ENCODE results near the gene C22orf23. TPM values are rescaled to one million over a fixed set of nuclear protein-coding genes. Genes with fewer than 3 reads are reported as not detected.
"Not testable (repeated sequence)": the region's sequence is repeated elsewhere in the genome, so short reads cannot be mapped to it uniquely, and the experiment has no call there.

Gene C22orf23
- total and polyA plus RNA-seq, 2 of the 13 experiments (the other 11 are each of a cell fraction or from before 2014, with no cell fraction given): 0.21 to 0.24 TPM

DNA sequence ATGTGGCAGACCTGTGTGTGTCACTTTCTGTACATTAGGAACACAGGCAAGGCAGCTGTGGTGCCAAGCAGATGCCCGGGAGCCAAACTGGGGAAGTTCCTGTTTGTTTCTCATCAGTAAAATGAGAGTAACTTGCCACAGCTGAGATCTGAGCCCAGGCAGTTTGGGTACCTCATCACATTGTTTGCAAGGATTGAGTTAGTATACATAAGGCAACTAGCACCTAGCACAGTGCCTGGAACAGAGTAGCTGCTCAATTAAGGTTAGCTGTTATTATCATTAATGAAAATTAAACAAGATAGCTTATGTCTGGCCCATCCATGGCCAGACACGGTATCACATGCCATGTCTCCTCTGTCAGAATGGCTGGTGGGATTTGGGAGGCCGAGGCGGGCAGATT lies 23.1 kb upstream of the C22orf23 start (continued):
- TF ChIP-seq HNF4G (IDR thresholded peaks at IDR 0.05; ENCODE audit: borderline replicate concordance, low read depth, low read length) (no peak), HNF4G (CRISPR knock-in tag; IDR thresholded peaks at IDR 0.05; ENCODE audit: borderline replicate concordance, low read depth) (no peak), AKAP8 (CRISPR knock-in tag; IDR thresholded peaks at IDR 0.05) (no peak), SETDB1 (CRISPR knock-in tag; IDR thresholded peaks at IDR 0.05; ENCODE audit: borderline replicate concordance) (no peak), ZNF136 (CRISPR knock-in tag; IDR thresholded peaks at IDR 0.05; ENCODE audit: low read depth) (no peak), HNF4A (CRISPR knock-in tag; IDR thresholded peaks at IDR 0.05) (no peak), MTA3 (CRISPR knock-in tag; IDR thresholded peaks at IDR 0.05) (no peak), SNAI1 (CRISPR knock-in tag; IDR thresholded peaks at IDR 0.05; ENCODE audit: borderline replicate concordance) (no peak), REL (CRISPR knock-in tag; conservative IDR thresholded peaks at IDR 0.05) (no peak)
- TF ChIP-seq, protein P1, sequence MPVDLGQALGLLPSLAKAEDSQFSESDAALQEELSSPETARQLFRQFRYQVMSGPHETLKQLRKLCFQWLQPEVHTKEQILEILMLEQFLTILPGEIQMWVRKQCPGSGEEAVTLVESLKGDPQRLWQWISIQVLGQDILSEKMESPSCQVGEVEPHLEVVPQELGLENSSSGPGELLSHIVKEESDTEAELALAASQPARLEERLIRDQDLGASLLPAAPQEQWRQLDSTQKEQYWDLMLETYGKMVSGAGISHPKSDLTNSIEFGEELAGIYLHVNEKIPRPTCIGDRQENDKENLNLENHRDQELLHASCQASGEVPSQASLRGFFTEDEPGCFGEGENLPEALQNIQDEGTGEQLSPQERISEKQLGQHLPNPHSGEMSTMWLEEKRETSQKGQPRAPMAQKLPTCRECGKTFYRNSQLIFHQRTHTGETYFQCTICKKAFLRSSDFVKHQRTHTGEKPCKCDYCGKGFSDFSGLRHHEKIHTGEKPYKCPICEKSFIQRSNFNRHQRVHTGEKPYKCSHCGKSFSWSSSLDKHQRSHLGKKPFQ (CRISPR knock-in tag; IDR thresholded peaks at IDR 0.05; ENCODE audit: insufficient replicate concordance): no peak
- TF ChIP-seq, protein P2, sequence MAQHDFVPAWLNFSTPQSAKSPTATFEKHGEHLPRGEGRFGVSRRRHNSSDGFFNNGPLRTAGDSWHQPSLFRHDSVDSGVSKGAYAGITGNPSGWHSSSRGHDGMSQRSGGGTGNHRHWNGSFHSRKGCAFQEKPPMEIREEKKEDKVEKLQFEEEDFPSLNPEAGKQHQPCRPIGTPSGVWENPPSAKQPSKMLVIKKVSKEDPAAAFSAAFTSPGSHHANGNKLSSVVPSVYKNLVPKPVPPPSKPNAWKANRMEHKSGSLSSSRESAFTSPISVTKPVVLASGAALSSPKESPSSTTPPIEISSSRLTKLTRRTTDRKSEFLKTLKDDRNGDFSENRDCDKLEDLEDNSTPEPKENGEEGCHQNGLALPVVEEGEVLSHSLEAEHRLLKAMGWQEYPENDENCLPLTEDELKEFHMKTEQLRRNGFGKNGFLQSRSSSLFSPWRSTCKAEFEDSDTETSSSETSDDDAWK (CRISPR knock-in tag; IDR thresholded peaks at IDR 0.05): no peak
- TF ChIP-seq, protein P3, sequence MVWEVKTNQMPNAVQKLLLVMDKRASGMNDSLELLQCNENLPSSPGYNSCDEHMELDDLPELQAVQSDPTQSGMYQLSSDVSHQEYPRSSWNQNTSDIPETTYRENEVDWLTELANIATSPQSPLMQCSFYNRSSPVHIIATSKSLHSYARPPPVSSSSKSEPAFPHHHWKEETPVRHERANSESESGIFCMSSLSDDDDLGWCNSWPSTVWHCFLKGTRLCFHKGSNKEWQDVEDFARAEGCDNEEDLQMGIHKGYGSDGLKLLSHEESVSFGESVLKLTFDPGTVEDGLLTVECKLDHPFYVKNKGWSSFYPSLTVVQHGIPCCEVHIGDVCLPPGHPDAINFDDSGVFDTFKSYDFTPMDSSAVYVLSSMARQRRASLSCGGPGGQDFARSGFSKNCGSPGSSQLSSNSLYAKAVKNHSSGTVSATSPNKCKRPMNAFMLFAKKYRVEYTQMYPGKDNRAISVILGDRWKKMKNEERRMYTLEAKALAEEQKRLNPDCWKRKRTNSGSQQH (CRISPR knock-in tag; IDR thresholded peaks at IDR 0.05; ENCODE audit: low read depth): no peak

DNA sequence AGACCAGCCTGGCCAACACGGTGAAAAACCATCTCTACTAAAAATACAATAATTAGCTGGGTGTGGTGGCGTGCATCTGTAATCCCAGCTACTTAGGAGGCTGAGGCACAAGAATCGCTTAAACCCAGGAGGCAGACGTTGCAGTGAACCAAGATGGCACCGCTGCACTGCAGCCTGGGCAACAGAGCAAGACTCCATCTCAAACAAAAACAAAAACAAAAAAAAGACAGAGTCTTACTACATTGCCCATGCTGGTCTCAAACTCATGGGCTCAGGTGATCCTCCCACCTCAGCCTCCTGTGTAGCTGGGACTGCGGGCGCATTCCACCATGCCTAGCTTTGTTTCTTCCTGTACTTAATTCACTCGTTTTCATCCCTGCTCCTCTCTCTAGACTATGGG lies 22.6 kb upstream of the C22orf23 start:
- H2AFZ ChIP-seq (ENCODE audit: low read length); H3K36me3 ChIP-seq (replicated peaks in 1 of 2; ENCODE audit: control insufficient read depth in 1 of 2, insufficient read depth in 2 of 2, low read length in 2 of 2); H4K20me1 ChIP-seq (ENCODE audit: insufficient read depth, low read length); H3K79me2 ChIP-seq (ENCODE audit: insufficient read depth, low read length); in situ Hi-C loops (cut with HindIII; ENCODE audit: extremely low pct_ligation_motif_present, low pct_unique_long_range_greater_than_20kb); FAIRE-seq; H3K9me3 ChIP-seq (ENCODE audit: low read length); H3K27ac ChIP-seq (ENCODE audit: extremely low read length, insufficient read depth, low read length); CTCF ChIA-PET (ENCODE audit: low intra/inter-chr PET ratio, low total read pairs); H3K4me2 ChIP-seq (ENCODE audit: low read depth, low read length); H3K9ac ChIP-seq (ENCODE audit: insufficient read depth, low read depth, low read length); DNase-seq (ENCODE audit: low spot score); POLR2A ChIA-PET; H3K4me3 ChIP-seq (replicated peaks in 1 of 3; ENCODE audit: insufficient read depth in 1 of 3, low read depth in 2 of 3, low read length in 3 of 3); ATAC-seq; BruUV-seq (replicated peaks); H3K27me3 ChIP-seq (ENCODE audit: control insufficient read depth in 1 of 2, insufficient read depth in 2 of 2, low read length in 2 of 2); intact Hi-C loops (cut with micrococcal nuclease; ENCODE audit: unreplicated experiment): not testable (repeated sequence)
- H3K4me1 ChIP-seq (ENCODE audit: insufficient read depth, low read length): peaks cover 32% of the 10 kb centered on the region
- 95% methylated on average over 8 of the region's 8 CpGs for WGBS (ENCODE audit: low lambda C conversion rate)

All from HepG2 (cell line).